ENCODE measurements around the gene SLC13A2.

The SLC13A2 gene

DNA sequence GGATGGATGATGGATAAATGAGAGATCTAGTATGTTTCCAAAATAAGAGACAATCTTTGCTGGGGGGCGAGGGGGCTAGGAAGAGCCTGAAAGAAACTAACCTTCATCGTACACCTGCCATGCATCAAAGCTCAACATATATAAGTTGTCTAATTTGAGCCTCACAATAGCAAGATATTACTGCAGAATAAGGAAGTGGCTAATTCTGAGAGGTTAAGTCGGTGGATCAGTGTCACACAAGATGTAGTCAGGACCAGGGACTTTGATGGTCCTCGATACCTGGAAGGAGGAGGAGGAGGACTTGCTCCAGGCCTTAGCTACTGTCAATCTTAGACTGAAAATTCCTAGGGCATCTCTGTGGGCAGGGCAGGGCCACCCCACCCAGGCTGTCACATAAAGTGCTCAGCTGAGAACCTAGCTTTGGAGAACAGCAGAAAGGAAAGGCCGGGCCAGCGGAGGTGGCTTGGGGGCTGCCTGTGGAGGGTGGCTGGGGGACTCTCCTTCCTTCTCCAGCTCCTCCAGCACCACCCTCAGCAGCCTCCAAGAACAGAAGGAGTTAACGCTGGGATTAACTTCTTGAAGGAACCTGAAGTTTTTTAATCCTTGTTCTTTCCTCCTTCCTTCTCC is 460 bp upstream of the SLC13A2 start:
- Histone ChIP-seq H3K27ac (ENCODE audit: low read length) (no peak overlapping the region), H3K9me3 (ENCODE audit: insufficient read depth, low read depth, low read length) (no peaks in the 10 kb centered on the region), H3K27me3 (ENCODE audit: insufficient read depth, low read length) (no peaks in the 10 kb centered on the region; the same call in 1 of the 2 replicates), H3K4me1 (ENCODE audit: insufficient read depth, low read length) (no peaks in the 10 kb centered on the region), H3K36me3 (ENCODE audit: insufficient read depth, low read depth, low read length) (no peaks in the 10 kb centered on the region), H3K9ac (ENCODE audit: low read depth, low read length) (no peak overlapping the region), H3K4me3 (ENCODE audit: low read length) (no peak overlapping the region)

DNA sequence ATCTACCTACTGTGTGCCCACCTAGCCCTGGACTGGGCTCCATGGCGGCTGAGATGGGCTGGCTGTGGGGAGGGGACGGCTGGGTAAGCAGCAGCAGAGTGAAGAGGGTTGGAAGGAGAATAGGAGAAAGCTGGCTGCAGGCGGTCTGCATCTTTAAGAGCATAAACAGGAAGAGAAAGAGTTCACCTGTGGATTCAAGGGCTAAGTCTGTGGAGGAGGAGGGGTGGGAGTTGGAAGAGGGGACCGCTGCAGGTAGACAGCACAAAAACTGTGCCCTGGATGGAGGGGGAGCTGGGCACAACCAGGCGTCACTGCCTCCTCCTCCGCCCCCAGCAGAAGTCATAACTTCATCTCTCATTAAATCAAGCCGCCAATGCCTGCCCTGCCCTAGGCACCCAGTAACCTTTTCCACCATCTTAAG is 677 bp downstream of the SLC13A2 start:
- H3K27ac ChIP-seq (ENCODE audit: low read length), result no peak overlapping the region
- no peak overlapping the region for H3K9ac ChIP-seq (ENCODE audit: low read depth, low read length)
- H3K4me3 ChIP-seq (ENCODE audit: low read length), result no peak overlapping the region
- H3K36me3 ChIP-seq (ENCODE audit: insufficient read depth, low read depth, low read length), result no peaks in the 10 kb centered on the region
- H3K4me1 ChIP-seq (ENCODE audit: insufficient read depth, low read length), result no peaks in the 10 kb centered on the region
- H3K27me3 ChIP-seq (ENCODE audit: insufficient read depth, low read length), result no peaks in the 10 kb centered on the region; the same call in 1 of the 2 replicates
- H3K9me3 ChIP-seq (ENCODE audit: insufficient read depth, low read depth, low read length), result no peaks in the 10 kb centered on the region

DNA sequence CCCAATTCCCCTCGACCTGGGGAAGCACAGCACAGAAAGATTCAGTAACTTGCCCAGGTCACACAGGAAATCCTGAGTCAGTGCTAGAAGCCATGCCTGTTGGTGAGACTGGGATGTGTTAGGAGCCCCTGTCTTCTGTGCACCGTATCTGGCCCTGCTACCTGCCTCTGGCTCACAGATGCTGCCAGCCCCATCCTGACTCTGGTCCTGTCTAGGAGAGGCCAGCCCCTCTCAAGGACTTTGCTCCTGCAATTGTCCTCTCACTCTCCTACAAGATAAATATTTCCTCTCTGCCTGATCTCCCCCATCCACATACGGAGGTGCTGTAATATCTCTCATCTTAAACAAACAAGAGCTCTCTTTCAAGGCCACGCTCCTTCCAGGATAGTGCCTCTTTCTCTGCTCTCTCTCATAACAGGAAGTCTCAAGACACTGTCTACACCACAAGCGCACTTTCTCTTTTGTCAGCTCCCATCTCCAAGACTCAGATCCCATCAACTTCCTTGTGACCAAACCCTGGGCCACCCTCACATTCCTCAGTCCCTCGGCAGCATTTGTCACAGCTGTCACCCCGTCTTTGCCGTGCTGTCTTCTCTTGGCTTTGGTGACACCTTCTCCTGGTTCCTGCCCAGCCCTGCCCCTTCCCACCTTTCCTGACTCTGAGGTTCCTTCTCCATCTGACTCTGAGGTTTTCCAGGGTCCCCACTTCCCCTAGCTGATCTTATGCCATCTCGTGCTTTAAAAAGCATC is 1.9 kb downstream of the SLC13A2 start:
- no peaks in the 10 kb centered on the region for H3K4me1 ChIP-seq (ENCODE audit: insufficient read depth, low read length)
- H3K4me3 ChIP-seq (ENCODE audit: low read length), result no peak overlapping the region
- no peaks in the 10 kb centered on the region for H3K36me3 ChIP-seq (ENCODE audit: insufficient read depth, low read depth, low read length)
- no peaks in the 10 kb centered on the region for H3K27me3 ChIP-seq (ENCODE audit: insufficient read depth, low read length)
- H3K9ac ChIP-seq (ENCODE audit: low read depth, low read length), result no peak overlapping the region
- H3K9me3 ChIP-seq (ENCODE audit: insufficient read depth, low read depth, low read length), result no peaks in the 10 kb centered on the region
- H3K27ac ChIP-seq (ENCODE audit: low read length), result no peak overlapping the region

GRCh38 chr17:28476076-28476865 is 2.8 kb downstream of the SLC13A2 start:
- no peak overlapping the region for H3K9ac ChIP-seq (ENCODE audit: low read depth, low read length)
- H3K36me3 ChIP-seq (ENCODE audit: insufficient read depth, low read depth, low read length), result no peaks in the 10 kb centered on the region
- H3K4me1 ChIP-seq (ENCODE audit: insufficient read depth, low read length), result no peaks in the 10 kb centered on the region
- no peak overlapping the region for H3K4me3 ChIP-seq (ENCODE audit: low read length)
- H3K27me3 ChIP-seq (ENCODE audit: insufficient read depth, low read length), result no peaks in the 10 kb centered on the region
- H3K27ac ChIP-seq (ENCODE audit: low read length), result no peak overlapping the region
- no peaks in the 10 kb centered on the region for H3K9me3 ChIP-seq (ENCODE audit: insufficient read depth, low read depth, low read length)

DNA sequence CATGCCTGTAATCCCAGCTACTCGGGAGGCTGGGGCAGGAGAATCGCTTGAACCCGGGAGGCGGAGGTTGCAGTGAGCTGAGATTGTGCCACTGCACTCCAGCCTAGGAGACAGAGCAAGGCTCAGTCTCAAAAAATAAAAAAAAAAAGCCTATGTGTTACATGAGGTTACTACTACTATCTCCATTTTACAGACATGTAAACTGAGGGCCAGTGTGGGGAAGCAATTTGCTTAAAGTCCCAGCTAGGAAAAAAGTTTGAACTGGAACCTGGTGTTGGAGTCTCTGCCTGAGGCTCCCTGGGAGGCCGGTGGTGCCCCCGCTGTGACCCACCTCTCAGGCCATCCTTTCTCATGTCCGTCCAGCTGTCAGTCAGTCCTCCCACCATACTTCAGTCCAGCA is 4.5 kb downstream of the SLC13A2 start:
- H3K9ac ChIP-seq (ENCODE audit: low read depth, low read length), result no peak overlapping the region
- no peak overlapping the region for H3K4me3 ChIP-seq (ENCODE audit: low read length)
- H3K27me3 ChIP-seq (ENCODE audit: insufficient read depth, low read length), result no peaks in the 10 kb centered on the region
- no peaks in the 10 kb centered on the region for H3K4me1 ChIP-seq (ENCODE audit: insufficient read depth, low read length)
- no peak overlapping the region for H3K27ac ChIP-seq (ENCODE audit: low read length)
- H3K36me3 ChIP-seq (ENCODE audit: insufficient read depth, low read depth, low read length), result no peaks in the 10 kb centered on the region
- H3K9me3 ChIP-seq (ENCODE audit: insufficient read depth, low read depth, low read length), result no peaks in the 10 kb centered on the region

- Histone ChIP-seq H3K27ac (ENCODE audit: low read length) (no peak overlapping the region), H3K4me1 (ENCODE audit: insufficient read depth, low read length) (no peaks in the 10 kb centered on the region), H3K9ac (ENCODE audit: low read depth, low read length) (no peak overlapping the region), H3K36me3 (ENCODE audit: insufficient read depth, low read depth, low read length) (no peaks in the 10 kb centered on the region), H3K27me3 (ENCODE audit: insufficient read depth, low read length) (no peaks in the 10 kb centered on the region), H3K9me3 (ENCODE audit: insufficient read depth, low read depth, low read length) (no peaks in the 10 kb centered on the region), H3K4me3 (ENCODE audit: low read length) (no peak overlapping the region)
These were observed 5.5 kb downstream of the SLC13A2 start for GRCh38 chr17:28478712-28479615.

DNA sequence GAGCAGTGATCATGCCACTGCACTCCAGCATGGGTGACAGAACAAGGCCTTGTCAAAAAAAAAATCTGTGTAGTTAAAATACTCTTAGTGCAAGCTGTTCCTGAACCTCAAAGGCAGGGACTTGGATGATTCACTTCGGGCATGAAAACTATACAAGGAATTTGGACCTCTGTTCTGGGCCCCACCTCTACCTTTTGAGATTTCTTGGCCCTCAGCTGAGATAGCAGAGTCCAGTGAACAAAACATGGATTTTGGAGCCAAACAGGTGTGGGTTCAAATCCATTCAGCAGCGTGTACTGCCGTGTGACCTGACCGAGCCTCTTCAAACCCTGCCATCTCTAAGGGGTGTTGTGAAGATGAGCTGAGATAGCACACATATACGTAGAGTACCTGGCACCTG is 6.8 kb downstream of the SLC13A2 start:
- H3K27me3 ChIP-seq (ENCODE audit: insufficient read depth, low read length), result no peaks in the 10 kb centered on the region
- H3K36me3 ChIP-seq (ENCODE audit: insufficient read depth, low read depth, low read length), result no peaks in the 10 kb centered on the region
- no peaks in the 10 kb centered on the region for H3K4me1 ChIP-seq (ENCODE audit: insufficient read depth, low read length)
- no peak overlapping the region for H3K4me3 ChIP-seq (ENCODE audit: low read length)
- H3K27ac ChIP-seq (ENCODE audit: low read length), result no peak overlapping the region
- no peak overlapping the region for H3K9ac ChIP-seq (ENCODE audit: low read depth, low read length)
- no peaks in the 10 kb centered on the region for H3K9me3 ChIP-seq (ENCODE audit: insufficient read depth, low read depth, low read length)

DNA sequence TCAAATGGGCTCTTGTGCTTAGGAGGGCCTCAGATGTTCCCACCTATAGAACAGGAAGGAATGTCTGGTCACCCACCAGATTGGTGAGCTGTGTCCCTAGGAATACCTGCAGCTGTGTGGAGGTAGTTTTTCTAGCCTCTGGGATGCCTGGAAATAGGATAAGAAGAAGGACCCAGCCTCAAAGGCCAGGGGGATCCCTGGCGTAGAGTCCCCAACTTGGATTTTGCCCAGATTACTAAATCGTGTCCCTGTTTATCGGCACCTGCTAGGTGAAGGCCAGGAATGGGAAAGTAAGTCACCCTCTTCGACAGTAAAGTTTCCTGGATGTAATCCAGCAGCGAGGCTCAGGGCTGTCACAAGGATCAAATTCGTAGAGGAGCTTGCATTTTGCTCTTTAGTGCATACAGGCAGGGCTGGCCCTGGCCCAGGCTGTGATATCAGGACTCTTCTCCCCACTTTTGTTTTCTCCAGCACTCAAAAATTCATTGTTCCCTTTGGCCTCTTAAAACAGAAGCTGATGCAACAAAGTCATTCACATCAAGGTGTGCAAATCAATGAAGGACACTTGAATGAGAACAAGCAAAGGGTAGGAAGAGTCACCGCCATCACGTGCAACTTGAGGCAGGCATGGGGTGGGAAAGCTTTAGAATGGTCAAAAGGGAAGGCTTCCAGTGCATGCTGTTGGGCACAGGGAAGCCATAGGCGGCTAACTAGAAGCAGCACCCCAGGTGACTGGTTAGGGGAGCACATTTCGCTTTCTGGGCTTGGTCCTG is 7.5 kb downstream of the SLC13A2 start:
- Histone ChIP-seq H3K9ac (ENCODE audit: low read depth, low read length) (no peak overlapping the region), H3K36me3 (ENCODE audit: insufficient read depth, low read depth, low read length) (no peaks in the 10 kb centered on the region), H3K27ac (ENCODE audit: low read length) (no peak overlapping the region), H3K4me3 (ENCODE audit: low read length) (no peak overlapping the region), H3K9me3 (ENCODE audit: insufficient read depth, low read depth, low read length) (no peaks in the 10 kb centered on the region), H3K27me3 (ENCODE audit: insufficient read depth, low read length) (no peaks in the 10 kb centered on the region), H3K4me1 (ENCODE audit: insufficient read depth, low read length) (no peaks in the 10 kb centered on the region)

- Histone ChIP-seq H3K4me1 (ENCODE audit: insufficient read depth, low read length) (no peaks in the 10 kb centered on the region), H3K27me3 (ENCODE audit: insufficient read depth, low read length) (no peaks in the 10 kb centered on the region), H3K27ac (ENCODE audit: low read length) (no peak overlapping the region), H3K9me3 (ENCODE audit: insufficient read depth, low read depth, low read length) (no peaks in the 10 kb centered on the region), H3K9ac (ENCODE audit: low read depth, low read length) (no peak overlapping the region), H3K4me3 (ENCODE audit: low read length) (no peak overlapping the region), H3K36me3 (ENCODE audit: insufficient read depth, low read depth, low read length) (no peaks in the 10 kb centered on the region)
These were observed 9.2 kb downstream of the SLC13A2 start for GRCh38 chr17:28482551-28483199.

DNA sequence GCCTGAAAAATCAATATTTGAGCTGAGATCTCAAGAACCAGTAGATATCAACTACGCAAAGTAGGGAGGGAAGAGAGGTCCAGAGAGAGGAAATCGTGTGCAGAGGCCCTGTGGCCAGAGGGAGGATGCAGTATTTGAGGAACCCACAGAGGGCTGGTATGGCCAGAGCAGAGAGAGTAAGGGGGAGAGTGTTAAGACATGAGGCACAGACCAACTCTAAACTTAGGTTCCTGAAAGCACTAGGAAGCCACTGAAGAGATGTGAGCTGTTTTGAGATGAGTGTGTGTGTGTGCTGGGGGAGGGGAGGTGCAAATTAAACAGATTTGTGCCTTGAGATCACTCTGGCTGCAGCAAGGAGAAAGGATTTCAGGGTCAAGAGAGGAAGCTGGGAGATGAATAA is 10.9 kb downstream of the SLC13A2 start:
- Histone ChIP-seq H3K4me3 (ENCODE audit: low read length) (no peak overlapping the region), H3K9me3 (ENCODE audit: insufficient read depth, low read depth, low read length) (no peaks in the 10 kb centered on the region), H3K27ac (ENCODE audit: low read length) (no peak overlapping the region), H3K36me3 (ENCODE audit: insufficient read depth, low read depth, low read length) (no peaks in the 10 kb centered on the region), H3K27me3 (ENCODE audit: insufficient read depth, low read length) (no peaks in the 10 kb centered on the region), H3K9ac (ENCODE audit: low read depth, low read length) (no peak overlapping the region), H3K4me1 (ENCODE audit: insufficient read depth, low read length) (no peaks in the 10 kb centered on the region)
